ENCODE data around the gene GNB1L.

The GNB1L gene

DNA sequence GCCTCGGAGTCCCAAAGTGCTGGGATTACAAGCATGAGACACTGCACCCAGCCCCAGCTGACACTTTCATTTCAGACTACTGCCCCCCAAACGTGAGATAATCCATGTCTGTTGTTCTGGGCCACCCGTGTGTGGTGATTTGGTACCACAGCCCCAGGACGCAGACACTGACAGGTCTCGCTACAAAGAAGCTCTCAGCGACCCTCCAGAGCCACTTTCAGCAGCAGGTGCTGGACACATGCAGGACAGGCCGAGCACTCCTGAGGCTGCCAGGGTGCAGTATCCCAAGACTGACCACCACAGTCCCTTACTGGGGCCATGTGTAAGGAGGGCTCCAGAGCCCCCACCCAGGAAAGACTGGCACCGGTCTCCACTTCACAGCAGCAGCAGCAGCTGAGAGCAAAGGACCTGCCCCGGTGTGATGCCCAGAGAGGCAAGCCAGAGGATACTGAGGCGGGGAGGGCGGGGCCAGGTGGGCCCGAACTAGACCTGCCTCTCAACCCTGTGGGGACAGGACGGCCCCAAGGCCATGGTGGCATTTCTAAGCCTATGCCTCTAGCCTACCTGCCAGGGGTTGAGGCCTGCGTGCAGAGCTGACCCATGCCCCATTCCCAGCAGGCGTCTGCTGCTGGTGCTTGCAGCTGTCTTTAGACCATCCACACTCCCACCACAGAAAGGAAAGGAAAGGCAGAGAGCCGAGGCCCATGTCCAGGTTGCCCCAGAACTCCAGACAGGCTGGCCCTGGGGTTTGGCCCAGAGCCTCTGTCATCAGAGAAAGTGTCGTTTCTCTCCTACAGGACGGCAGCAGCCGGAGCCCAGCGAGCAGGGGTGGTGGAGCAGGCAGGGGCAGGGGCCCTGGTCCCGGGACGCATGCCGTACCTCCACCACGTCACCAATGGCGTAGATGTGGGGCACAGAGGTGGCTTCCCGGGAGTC is 28.0 kb upstream of the GNB1L start:
- FAIRE-seq (no peak), DNase-seq (ENCODE audit: insufficient read length, low spot score) (no peak)
- TF ChIP-seq, protein P1, sequence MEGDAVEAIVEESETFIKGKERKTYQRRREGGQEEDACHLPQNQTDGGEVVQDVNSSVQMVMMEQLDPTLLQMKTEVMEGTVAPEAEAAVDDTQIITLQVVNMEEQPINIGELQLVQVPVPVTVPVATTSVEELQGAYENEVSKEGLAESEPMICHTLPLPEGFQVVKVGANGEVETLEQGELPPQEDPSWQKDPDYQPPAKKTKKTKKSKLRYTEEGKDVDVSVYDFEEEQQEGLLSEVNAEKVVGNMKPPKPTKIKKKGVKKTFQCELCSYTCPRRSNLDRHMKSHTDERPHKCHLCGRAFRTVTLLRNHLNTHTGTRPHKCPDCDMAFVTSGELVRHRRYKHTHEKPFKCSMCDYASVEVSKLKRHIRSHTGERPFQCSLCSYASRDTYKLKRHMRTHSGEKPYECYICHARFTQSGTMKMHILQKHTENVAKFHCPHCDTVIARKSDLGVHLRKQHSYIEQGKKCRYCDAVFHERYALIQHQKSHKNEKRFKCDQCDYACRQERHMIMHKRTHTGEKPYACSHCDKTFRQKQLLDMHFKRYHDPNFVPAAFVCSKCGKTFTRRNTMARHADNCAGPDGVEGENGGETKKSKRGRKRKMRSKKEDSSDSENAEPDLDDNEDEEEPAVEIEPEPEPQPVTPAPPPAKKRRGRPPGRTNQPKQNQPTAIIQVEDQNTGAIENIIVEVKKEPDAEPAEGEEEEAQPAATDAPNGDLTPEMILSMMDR (IDR thresholded peaks at IDR 0.05; ENCODE audit: insufficient read depth, missing control alignments): no peak

DNA sequence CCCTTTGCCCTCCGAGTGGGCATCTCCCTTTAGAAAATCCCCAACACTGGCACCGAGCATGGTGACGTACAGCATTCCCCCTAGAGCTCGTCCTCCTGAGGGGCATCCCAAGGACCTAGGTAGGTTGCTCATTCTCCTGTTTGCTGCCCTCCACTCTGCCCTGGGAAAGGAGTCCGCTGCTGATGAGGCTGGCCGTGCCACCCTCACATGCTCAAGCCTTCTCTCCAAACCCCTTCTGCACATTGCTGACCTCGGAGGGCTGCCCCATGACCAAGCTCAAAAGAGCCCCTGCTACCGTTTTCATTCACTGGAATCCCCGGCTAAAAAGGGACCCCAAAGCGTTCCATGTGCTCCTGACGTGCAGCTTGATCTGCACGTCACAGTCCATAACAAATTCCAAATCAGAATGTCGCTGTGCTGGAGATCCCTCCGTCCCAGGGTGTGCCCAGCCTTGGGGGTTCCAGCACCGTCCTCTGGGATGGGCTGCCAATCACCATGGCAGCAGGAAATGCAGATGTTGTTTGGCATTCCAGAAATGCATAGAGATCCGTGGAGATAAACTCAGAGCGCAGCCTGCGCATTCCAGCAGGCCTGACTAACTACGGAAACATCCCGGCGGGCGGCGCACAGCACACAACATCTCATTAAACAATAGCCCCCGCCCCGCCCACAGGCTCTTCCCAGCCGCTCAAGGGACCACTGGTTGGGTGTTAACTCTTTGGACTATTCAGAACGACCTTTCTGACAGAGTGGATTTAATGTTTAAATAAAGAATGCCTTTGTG is 26.3 kb upstream of the GNB1L start:
- TF ChIP-seq, protein P1 (IDR thresholded peaks at IDR 0.05; ENCODE audit: insufficient read depth, missing control alignments): no peak
- FAIRE-seq (no peak), DNase-seq (ENCODE audit: insufficient read length, low spot score) (no peak)

DNA sequence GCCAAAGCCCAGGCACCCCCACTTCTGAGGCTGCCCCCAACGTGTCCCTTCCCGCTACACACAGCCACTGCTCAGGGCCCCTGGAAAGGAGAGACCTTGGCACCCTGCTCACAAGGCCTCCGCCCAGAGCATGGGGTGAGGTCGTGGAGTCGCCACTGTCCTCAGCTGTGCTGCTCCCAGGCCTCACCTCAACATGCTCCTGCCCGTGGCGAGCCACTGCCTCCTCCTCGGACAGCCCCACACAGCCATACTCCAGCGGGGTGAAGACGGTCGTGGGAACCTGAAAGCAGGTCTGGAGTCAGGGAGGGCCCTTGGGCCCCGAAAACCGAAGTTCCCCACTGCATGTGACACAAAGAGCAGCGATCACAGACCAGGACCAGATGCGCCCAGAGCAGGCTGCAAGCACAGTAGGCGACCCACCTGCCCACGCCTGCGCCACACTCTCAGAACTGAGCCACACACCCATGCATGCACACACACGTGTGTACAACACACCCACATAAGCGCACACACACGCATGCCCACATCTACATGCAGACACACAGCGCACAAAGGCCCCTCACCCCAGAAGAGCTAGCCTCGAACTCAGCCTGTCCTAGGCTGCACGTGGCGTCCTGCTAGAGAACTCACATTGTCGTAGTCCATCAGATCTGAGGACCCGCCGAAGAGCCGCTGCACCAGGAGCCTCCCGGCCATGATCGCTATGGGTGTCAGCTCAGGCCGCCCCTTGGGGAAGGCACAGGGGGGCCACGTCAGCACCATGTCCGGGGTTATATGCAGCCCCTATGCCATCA is 25.5 kb upstream of the GNB1L start:
- no peak for FAIRE-seq
- TF ChIP-seq, protein P1 (IDR thresholded peaks at IDR 0.05; ENCODE audit: insufficient read depth, missing control alignments): no peak
- peak; percentile 21 for DNase-seq (ENCODE audit: insufficient read length, low spot score)

DNA sequence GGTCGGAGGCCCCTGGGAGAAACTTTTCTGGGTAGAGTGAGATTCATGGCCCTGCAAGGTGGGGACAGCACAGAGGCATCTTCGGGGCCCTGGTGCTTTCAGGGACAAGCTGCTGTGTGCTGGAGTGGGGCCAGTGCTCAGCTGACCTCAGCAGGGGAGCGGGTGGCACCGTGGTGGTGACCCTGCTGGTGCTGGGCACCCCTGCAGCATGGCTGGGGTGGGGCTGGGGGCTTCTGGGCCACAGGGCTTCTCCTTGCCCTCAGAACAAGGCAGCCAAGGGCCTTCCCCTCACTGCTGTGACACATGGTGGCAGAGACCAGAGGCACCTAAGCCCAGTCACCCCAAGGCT is 24.9 kb upstream of the GNB1L start:
- no peak for FAIRE-seq
- DNase-seq (ENCODE audit: insufficient read length, low spot score): no peak
- TF ChIP-seq, protein P1 (IDR thresholded peaks at IDR 0.05; ENCODE audit: insufficient read depth, missing control alignments): no peak

DNA sequence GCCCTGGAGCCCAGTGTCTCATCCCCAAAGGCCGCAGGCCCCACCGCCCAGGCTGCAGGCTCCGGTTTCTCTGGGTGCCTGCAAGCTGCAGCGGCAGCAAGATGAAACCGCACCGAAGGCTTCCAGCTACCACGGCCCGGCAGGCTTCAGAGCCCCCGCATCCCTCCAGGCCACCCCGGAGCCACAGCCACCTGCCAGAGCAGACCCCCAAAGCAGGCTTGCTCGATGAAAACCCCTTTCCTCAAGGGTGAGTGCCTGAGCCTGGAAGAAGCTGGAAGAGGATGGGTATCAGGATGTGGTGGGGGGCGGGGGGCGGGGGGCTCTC is 24.5 kb upstream of the GNB1L start:
- no peak for FAIRE-seq
- DNase-seq (ENCODE audit: insufficient read length, low spot score): no peak
- TF ChIP-seq, protein P1 (IDR thresholded peaks at IDR 0.05; ENCODE audit: insufficient read depth, missing control alignments): no peak

DNA sequence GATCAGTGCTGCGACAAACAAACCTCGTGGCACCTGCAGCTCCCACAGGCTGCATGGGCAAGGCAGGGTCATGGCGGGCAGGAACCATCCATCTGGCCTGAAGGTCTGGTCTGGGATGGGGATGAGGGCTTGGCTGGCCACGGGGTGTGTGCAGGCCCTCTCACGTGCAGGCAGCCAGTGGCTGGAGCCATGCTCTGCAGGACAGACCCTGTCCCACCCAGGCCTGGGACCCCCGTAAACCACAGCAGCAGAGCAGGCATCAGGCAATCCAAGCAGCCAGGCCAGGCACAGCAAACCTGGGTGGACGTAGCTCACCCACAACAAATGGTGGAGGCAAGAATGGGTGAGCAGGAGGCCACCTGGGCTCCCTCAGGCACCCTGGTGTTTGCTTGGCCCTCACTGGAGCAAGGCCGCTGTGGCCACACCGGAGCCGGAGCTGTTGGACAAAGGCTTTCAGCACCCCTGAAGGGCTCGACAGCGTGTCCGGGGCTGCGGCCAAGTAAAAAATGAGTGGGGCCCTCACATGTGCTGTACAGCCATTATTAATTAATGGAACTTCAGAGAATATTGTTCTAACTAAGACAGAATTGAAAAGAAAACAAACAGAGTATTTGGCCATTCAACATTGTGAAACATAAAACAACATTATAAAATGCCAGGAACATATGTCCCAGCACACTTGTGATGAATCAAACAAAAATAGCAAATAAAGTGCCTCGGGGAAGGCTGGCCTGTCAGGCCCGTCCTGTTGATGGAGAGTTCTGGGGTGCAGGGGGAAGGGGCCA is 24.0 kb upstream of the GNB1L start:
- FAIRE-seq: no peak
- no peak for DNase-seq (ENCODE audit: insufficient read length, low spot score)
- TF ChIP-seq, protein P1 (IDR thresholded peaks at IDR 0.05; ENCODE audit: insufficient read depth, missing control alignments): no peak

All from D721Med (cell line).